HG02973 (cell line): Measurements from ENCODE around the gene TPX2.

ENCODE experiments used
- ATAC-seq: cut with Tn5 transposase; IDR thresholded peaks from one replicate; pipeline ENCODE4 v1.9.1; 2021; ENCODE audit warnings: moderate library complexity; ENCODE audit not compliant: unreplicated experiment

Gene TPX2

GRCh38 chr20:31706607-31707257 is 32.4 kb upstream of the TPX2 start:
- ATAC-seq = no peak

GRCh38 chr20:31707258-31707615 is 31.9 kb upstream of the TPX2 start:
- ATAC-seq = no peak

GRCh38 chr20:31707994-31708735 is 30.9 kb upstream of the TPX2 start:
- ATAC-seq = no peak

- no peak for ATAC-seq
Measured at GRCh38 chr20:31708736-31709534, 30.2 kb upstream of the TPX2 start.

- no peak for ATAC-seq
Measured at GRCh38 chr20:31709939-31710338, 29.2 kb upstream of the TPX2 start.

GRCh38 chr20:31710423-31711108 is 28.5 kb upstream of the TPX2 start:
- no peak for ATAC-seq

GRCh38 chr20:31711179-31712111 is 27.6 kb upstream of the TPX2 start:
- no peak for ATAC-seq

GRCh38 chr20:31712112-31712553 is 27.0 kb upstream of the TPX2 start:
- no peak for ATAC-seq

GRCh38 chr20:31712564-31713311 is 26.4 kb upstream of the TPX2 start:
- no peak for ATAC-seq

- ATAC-seq = no peak
Measured at GRCh38 chr20:31713312-31714273, 25.5 kb upstream of the TPX2 start.

GRCh38 chr20:31715766-31716165 is 23.3 kb upstream of the TPX2 start:
- no peak for ATAC-seq

- ATAC-seq = no peak
Measured at GRCh38 chr20:31716351-31716750, 22.7 kb upstream of the TPX2 start.

- ATAC-seq = peak; percentile 1
Measured at GRCh38 chr20:31716818-31717477, 22.1 kb upstream of the TPX2 start.

GRCh38 chr20:31717478-31718201 is 21.4 kb upstream of the TPX2 start:
- peak; percentile 34 for ATAC-seq

- no peak for ATAC-seq
Measured at GRCh38 chr20:31718952-31719643, 20.0 kb upstream of the TPX2 start.

GRCh38 chr20:31719644-31720485 is 19.2 kb upstream of the TPX2 start:
- ATAC-seq = no peak
